Activated CD8-positive, alpha-beta T cell treated with anti-CD3 and anti-CD28 coated beads, Interleukin-2, amount 10 ng/mL, durations not matched to agents 7 days and 5 days (primary cell): Measurements from ENCODE around the gene REEP3. TPM values are rescaled to one million over a fixed set of nuclear protein-coding genes. Genes with fewer than 3 reads are reported as not detected.
"Not testable (repeated sequence)": the region's sequence is repeated elsewhere in the genome, so short reads cannot be mapped to it uniquely, and the experiment has no call there.

Experiments
- ATAC-seq: fragments of 150-1000 bp; cut with Tn5 transposase; one replicate; pipeline ENCODE4 v1.10.0; 2021; ENCODE audit warnings: moderate library complexity
- CTCF ChIA-PET: fragments of 350-600 bp; sonication (Branson Sonifier 250); formaldehyde crosslinking; loops from one replicate; lab custom pipeline; 2021; ENCODE audit warnings: antibody characterized with exemption; lab: Charles Lee
- POLR2A ChIA-PET: fragments of 350-600 bp; sonication (Branson Sonifier 250); formaldehyde crosslinking; loops from one replicate; lab custom pipeline; 2021; ENCODE audit warnings: antibody characterized with exemption; lab: Charles Lee
- DNase-seq: peaks from one replicate; pipeline ENCODE4 v3.0.0-alpha.2; 2020
- H3K27ac Mint-ChIP-seq: one replicate; pipeline ENCODE4 v1.8.0; 2021; ENCODE audit warnings: mild to moderate bottlenecking, mixed read lengths
- H3K27me3 Mint-ChIP-seq: one replicate; pipeline ENCODE4 v1.8.0; 2021; ENCODE audit warnings: low read depth, mixed read lengths
- H3K36me3 Mint-ChIP-seq: one replicate; pipeline ENCODE4 v1.8.0; 2021; ENCODE audit warnings: low read depth, mixed read lengths
- H3K4me1 Mint-ChIP-seq: one replicate; pipeline ENCODE4 v1.8.0; 2021; ENCODE audit warnings: low read depth, mixed read lengths
- H3K4me3 Mint-ChIP-seq: one replicate; pipeline ENCODE4 v1.8.0; 2021; ENCODE audit warnings: mild to moderate bottlenecking, mixed read lengths
- H3K9me3 Mint-ChIP-seq: one replicate; pipeline ENCODE4 v1.8.0; 2022; ENCODE audit warnings: mixed read lengths; ENCODE audit not compliant: insufficient read depth
- total RNA-seq, 2 experiments: library from RNA; stranded (reverse); gene quantifications; one replicate each; pipeline ENCODE4 v1.2.3, GENCODE V29; 2021

Gene REEP3, protein sequence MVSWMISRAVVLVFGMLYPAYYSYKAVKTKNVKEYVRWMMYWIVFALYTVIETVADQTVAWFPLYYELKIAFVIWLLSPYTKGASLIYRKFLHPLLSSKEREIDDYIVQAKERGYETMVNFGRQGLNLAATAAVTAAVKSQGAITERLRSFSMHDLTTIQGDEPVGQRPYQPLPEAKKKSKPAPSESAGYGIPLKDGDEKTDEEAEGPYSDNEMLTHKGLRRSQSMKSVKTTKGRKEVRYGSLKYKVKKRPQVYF
- total RNA-seq: 10 to 100 TPM; 17.5 to 17.6 TPM

DNA sequence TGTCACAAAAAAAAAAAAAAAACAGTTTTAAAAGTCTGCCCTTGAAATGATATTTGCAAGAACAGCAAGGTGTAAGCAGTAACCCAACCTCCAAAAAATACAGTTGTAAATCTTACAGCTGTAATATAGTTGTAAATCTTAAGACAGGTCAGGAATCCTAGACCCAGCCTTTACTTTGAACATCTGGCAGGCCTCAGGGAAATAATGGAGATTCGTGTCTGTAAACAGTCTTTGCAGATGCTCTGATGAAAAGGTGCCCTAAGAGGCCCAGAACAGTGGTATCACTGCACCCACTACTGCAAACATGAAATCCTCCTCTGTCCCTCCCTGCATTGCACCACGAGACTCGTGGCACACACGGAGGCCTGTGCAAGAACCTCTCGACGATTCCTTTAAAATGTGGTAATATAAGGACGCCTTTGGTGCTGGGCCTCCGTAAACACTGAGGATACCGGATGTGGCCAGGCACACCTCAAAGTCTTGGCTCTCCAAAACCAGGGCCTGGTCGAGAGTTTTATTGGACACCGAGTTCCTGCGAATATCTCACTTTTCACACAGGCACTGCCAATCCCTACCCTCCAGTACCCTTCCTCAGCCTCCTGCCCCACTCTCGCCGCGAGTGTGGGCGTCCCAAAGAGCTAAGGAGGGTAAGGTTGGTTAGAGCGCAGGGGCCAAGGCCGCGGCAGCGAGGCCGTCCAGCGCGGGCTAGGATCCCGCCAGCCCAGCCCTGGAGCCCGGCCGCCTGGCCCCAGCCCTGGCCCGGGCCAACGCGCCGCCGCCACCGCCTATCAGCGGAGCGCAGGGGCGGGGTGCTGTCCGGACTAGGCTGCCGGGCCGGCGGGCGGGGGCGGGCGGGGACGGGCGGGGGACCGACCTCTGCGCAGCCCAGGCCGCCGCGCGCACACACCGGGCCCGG, at the start of gene REEP3:
TSS of gene REEP3 (plus strand) at position 902 of the 916 bp plus-strand sequence. CDS start 145 bp downstream, outside the sequence.
- ChIA-PET POLR2A (interaction anchor here (0.5 to 4.9 kb wide), 3 partner anchors 33 to 252 kb away, joined by 3 to 28 read pairs (median 4); no protein-coding TSS in a partner anchor), CTCF (interaction anchor here (1.1 to 2.9 kb wide), 2 partner anchors 109 to 199 kb away, joined by 3 to 16 read pairs; no protein-coding TSS in a partner anchor)
- peaks cover 21% of the 10 kb centered on the region for H3K36me3 Mint-ChIP-seq
- peak; percentile 82 for ATAC-seq
- H3K4me3 Mint-ChIP-seq: peak within 1 kb of the TSS; percentile 87
- H3K4me1 Mint-ChIP-seq: peaks cover 70% of the 10 kb centered on the region
- no peaks in the 10 kb centered on the region for H3K27me3 Mint-ChIP-seq
- no peaks in the 10 kb centered on the region for H3K9me3 Mint-ChIP-seq
- peak within 1 kb of the TSS; percentile 91 for H3K27ac Mint-ChIP-seq
- DNase-seq: peak; percentile 68

DNA sequence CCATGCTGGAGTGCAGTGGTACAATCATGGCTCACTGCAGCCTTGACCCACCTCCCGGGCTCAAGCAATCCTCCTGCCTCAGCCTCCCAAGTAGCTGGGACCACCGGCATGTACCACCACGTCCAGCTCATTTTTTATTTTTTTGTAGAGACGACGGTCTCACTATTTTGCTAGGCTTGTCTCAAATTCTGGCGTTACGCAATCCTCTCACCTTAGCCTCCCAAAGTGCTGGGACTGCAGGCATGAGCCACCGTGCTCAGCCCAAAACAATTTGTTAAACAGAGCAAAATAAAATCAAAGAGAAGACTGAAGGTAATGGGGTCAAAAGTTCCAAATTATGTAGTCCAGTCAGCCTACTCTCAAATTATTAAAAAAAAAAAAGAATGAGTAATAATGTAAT, 46.7 kb upstream of the REEP3 start:
- POLR2A ChIA-PET: no interaction called here
- ATAC-seq (no peak), DNase-seq (no peak)
- Mint-ChIP-seq H3K27me3 (no peaks in the 10 kb centered on the region), H3K9me3 (no peaks in the 10 kb centered on the region), H3K36me3 (peaks cover 2% of the 10 kb centered on the region), H3K4me3 (no peak overlapping the region), H3K27ac (no peak overlapping the region), H3K4me1 (no peaks in the 10 kb centered on the region)
- CTCF ChIA-PET: interaction anchor here (1.2 kb wide), 1 partner anchor 307 kb away, joined by 3 read pairs; no protein-coding TSS in a partner anchor

DNA sequence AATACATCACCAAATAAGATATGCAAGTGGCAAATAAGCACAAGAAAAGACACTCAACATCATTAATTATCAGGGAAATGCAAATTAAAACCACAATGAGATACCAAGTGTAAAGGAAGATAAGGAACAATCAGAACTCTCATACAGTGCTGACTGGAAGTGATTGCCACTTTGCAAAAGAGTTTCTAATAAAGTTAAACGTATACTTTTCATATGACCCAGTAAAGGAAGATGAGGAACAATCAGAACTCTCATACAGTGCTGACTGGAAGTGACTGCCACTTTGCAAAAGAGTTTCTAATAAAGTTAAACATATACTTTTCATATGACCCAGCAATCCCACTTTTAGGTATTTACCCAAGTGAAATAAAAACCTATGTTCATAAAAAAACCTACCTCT, 43.3 kb upstream of the REEP3 start:
- H3K36me3 Mint-ChIP-seq: peaks cover 7% of the 10 kb centered on the region
- CTCF ChIA-PET: no interaction called here
- POLR2A ChIA-PET: no interaction called here
- H3K9me3 Mint-ChIP-seq: no peaks in the 10 kb centered on the region
- H3K27me3 Mint-ChIP-seq: no peaks in the 10 kb centered on the region
- no peak overlapping the region for H3K27ac Mint-ChIP-seq
- H3K4me3 Mint-ChIP-seq: no peak overlapping the region
- peaks cover 2% of the 10 kb centered on the region for H3K4me1 Mint-ChIP-seq
- no peak for DNase-seq
- ATAC-seq: no peak

DNA sequence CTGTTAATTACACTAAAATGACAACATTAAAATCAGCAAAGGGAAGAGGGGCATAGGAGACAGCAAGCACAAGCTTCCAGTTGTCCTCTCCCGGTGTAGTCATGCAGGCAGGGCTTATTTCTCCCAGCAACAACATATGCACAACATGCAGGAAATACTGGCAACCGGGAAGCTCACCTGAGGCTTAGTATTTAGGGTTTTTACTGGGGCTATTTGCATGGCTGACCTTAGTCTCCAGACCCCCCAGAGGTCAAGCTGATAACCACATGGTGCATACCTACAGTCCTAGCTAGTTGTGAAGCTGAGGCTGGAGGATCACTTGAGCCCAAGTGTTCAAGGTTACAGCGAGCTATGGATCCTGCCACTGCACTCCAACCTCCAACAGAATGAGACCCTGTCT, 42.6 kb upstream of the REEP3 start:
- Mint-ChIP-seq H3K27ac (no peak overlapping the region), H3K4me3 (no peak overlapping the region), H3K27me3 (no peaks in the 10 kb centered on the region), H3K36me3 (peaks cover 7% of the 10 kb centered on the region), H3K4me1 (peaks cover 2% of the 10 kb centered on the region), H3K9me3 (no peaks in the 10 kb centered on the region)
- no peak for ATAC-seq
- no peak for DNase-seq
- ChIA-PET CTCF (no interaction called here), POLR2A (no interaction called here)

DNA sequence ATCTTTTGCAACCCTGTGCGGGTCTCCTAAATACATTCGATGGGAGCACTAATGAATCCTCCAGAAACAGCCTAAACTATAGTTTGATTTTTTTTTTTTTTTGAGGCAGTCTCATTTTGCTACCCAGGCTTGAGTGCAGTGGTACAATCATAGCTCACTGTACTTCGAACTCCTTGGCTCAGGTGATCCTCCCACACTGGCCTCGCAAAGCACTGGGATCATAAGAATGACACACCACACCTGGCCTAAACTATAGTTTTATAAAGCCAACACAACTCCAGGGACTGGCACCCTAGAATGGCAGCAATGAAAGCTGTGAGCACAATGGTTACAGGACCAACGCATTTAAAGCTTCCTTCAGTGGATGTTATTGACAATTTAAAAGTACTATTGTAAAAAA, 41.0 kb upstream of the REEP3 start:
- Mint-ChIP-seq H3K27me3 (no peaks in the 10 kb centered on the region), H3K36me3 (peaks cover 4% of the 10 kb centered on the region), H3K4me1 (peaks cover 2% of the 10 kb centered on the region), H3K9me3 (no peaks in the 10 kb centered on the region), H3K27ac (no peak overlapping the region), H3K4me3 (no peak overlapping the region)
- DNase-seq: no peak
- ATAC-seq: no peak
- ChIA-PET CTCF (no interaction called here), POLR2A (no interaction called here)

DNA sequence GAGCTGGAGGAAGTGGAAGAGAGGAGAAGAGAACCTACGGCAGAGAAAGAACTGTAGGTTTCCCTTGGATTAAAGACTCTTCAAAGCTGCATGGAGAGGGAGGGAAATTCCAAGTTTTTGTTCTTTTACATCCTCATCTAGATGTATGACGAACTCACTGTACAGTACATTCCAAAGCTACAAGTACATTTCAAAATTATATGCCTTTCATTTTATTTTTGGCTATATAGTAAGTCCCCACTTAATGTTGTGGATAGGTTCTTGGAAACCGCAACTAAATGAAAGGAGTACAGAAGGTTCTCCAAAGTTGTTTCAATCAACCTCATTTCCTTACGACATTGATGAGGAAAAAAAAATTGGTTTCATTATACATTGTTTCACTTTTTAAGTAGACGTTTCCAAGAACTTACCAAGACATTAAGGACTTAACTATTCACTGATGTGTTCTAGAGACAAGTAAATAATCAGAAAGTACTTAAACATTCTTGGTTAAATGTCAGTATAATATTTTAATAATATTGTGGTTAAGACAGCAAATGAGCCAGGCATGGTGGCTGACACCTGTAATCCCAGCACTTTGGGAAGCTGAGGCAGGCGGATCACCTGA, 39.3 kb upstream of the REEP3 start:
- Mint-ChIP-seq H3K4me3 (no peak overlapping the region), H3K36me3 (peaks cover 4% of the 10 kb centered on the region), H3K9me3 (no peaks in the 10 kb centered on the region), H3K27me3 (no peaks in the 10 kb centered on the region), H3K4me1 (peaks cover 2% of the 10 kb centered on the region), H3K27ac (no peak overlapping the region)
- DNase-seq: no peak
- ATAC-seq: no peak
- CTCF ChIA-PET: interaction anchor here (1.7 kb wide), 1 partner anchor 14 kb away, joined by 3 read pairs; no protein-coding TSS in a partner anchor
- POLR2A ChIA-PET: no interaction called here

DNA sequence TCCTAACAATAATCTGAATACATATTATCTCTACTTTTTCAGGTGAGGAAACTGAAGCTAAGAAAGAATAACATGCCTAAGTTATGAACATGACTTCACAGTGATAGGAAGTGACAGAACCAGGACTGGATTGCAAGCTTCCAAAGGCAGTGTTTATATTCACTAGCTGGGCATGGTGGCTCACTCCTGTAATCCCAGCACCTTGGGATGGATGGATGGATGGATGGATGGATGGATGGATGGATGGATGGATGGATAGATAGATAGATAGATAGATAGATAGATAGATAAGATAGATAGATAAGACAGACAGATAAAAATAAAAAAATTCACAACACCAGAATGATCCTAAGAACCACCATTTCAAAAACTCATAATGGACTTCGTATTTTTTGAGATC, 37.2 kb upstream of the REEP3 start:
- no peak for DNase-seq
- H3K27ac Mint-ChIP-seq: no peak overlapping the region
- H3K36me3 Mint-ChIP-seq: peaks cover 4% of the 10 kb centered on the region
- no peak for ATAC-seq
- ChIA-PET POLR2A (no interaction called here), CTCF (interaction anchor here (1.3 kb wide), 1 partner anchor 236 kb away, joined by 5 read pairs; no protein-coding TSS in a partner anchor)
- no peaks in the 10 kb centered on the region for H3K27me3 Mint-ChIP-seq
- H3K4me1 Mint-ChIP-seq: peaks cover 2% of the 10 kb centered on the region
- no peak overlapping the region for H3K4me3 Mint-ChIP-seq
- H3K9me3 Mint-ChIP-seq: no peaks in the 10 kb centered on the region

DNA sequence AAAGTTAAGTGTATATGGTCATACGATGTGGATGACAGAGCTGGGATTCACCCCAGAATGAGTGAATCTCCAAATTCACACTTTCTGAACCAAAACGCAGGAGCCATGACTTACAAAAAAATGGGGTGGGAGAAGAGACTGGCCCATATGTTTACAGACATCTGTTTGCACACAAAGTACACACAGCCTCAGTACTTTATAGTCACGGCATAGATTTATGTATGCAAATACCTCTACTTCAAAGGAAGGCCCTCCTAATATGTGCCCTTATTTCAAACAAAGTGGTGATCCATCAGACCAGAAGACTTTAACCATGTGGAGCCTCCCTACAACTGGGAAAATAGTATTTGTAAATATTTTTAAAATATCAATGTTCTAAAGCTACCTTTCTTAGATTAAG, 33.2 kb upstream of the REEP3 start:
- CTCF ChIA-PET: no interaction called here
- no peaks in the 10 kb centered on the region for H3K4me1 Mint-ChIP-seq
- POLR2A ChIA-PET: interaction anchor here (0.6 kb wide), 1 partner anchor 33 kb away, joined by 3 read pairs; no protein-coding TSS in a partner anchor
- no peak for DNase-seq
- H3K4me3 Mint-ChIP-seq: no peak overlapping the region
- no peaks in the 10 kb centered on the region for H3K36me3 Mint-ChIP-seq
- ATAC-seq: no peak
- no peaks in the 10 kb centered on the region for H3K9me3 Mint-ChIP-seq
- no peak overlapping the region for H3K27ac Mint-ChIP-seq
- H3K27me3 Mint-ChIP-seq: no peaks in the 10 kb centered on the region

DNA sequence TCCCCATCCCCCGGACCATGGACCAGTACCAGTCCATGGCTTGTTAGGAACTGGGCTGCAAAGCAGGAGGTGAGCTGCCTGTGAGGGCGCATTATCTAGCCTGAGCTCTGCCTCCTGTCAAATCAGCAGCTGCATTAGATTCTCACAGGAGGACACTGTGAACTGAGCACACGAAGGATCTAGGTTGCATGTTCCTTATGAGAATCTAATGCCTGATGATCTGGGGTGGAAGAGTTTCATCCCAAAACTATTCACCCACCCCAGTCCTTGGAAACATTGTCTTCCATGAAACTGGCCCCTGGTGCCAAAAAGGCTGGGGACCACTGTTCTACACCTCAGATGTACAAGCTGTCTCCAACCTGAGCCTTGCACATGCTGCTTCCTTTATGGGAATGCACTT, 31.4 kb upstream of the REEP3 start:
- H3K4me1 Mint-ChIP-seq: no peaks in the 10 kb centered on the region
- H3K4me3 Mint-ChIP-seq: no peak overlapping the region
- no peaks in the 10 kb centered on the region for H3K9me3 Mint-ChIP-seq
- ChIA-PET CTCF (interaction anchor here (0.8 to 1.0 kb wide), 2 partner anchors 139 to 230 kb away, joined by 3 read pairs; no protein-coding TSS in a partner anchor), POLR2A (no interaction called here)
- DNase-seq (no peak), ATAC-seq (no peak)
- H3K36me3 Mint-ChIP-seq: no peaks in the 10 kb centered on the region
- no peaks in the 10 kb centered on the region for H3K27me3 Mint-ChIP-seq
- no peak overlapping the region for H3K27ac Mint-ChIP-seq

DNA sequence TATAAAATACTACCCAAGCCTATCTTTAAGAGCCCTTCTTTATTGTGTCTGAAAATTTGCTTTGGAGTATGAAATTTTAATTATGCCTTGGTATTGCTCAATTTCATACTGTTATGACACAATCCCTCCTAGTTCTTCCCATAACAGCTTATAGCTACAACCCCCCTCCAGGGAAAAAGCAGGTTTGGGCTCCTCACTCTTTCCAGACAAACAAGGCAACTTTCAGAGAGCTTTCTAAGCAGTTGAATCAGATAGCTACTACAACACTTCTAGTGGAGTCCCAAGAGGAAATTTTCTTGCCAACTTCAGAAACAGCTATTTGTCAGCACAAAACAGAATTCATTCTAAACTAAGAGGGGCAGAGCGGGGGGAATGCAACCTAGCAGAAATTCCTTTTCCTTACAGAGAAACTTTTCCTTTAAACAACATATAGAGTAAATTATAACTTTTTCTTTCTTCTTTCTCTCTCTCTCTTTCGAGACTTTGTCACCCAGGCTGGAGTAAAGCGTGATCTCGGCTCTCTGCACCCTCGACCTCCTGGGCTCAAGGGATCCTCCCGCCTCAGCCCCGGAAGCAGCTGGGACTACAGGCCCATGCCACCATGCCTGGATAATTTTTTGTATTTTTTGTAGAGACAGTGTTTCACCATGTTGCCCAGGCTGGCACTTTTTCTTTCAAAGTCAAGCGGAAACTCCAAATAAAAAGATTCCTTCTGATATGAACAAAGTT, 29.4 kb upstream of the REEP3 start:
- H3K27ac Mint-ChIP-seq: no peak overlapping the region
- ChIA-PET CTCF (no interaction called here), POLR2A (no interaction called here)
- no peak for ATAC-seq
- no peak for DNase-seq
- no peaks in the 10 kb centered on the region for H3K9me3 Mint-ChIP-seq
- no peaks in the 10 kb centered on the region for H3K27me3 Mint-ChIP-seq
- no peaks in the 10 kb centered on the region for H3K4me1 Mint-ChIP-seq
- peaks cover 3% of the 10 kb centered on the region for H3K36me3 Mint-ChIP-seq
- H3K4me3 Mint-ChIP-seq: no peak overlapping the region

DNA sequence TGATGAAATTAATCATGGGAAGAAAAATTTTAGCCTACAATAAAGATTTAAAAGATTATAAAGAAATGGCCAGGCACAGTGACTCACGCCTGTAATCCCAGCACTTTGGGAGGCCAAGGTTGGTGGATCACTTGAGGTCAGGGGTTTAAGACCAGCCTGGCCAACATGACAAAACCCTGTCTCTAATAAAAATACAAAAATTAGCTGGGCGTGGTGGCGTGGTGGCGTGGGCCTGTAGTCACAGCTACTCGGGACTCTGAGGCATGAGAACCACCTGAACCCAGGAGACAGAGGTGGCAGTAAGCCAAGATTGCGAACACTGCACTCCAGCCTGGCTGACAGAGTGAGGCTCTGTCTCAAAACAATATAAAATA, 28.9 kb upstream of the REEP3 start:
- H3K4me1 Mint-ChIP-seq, H3K9me3 Mint-ChIP-seq, H3K36me3 Mint-ChIP-seq, H3K27ac Mint-ChIP-seq, POLR2A ChIA-PET, ATAC-seq, H3K4me3 Mint-ChIP-seq, CTCF ChIA-PET, H3K27me3 Mint-ChIP-seq, DNase-seq: not testable (repeated sequence)
